ENCODE data around the gene VPS33A. TPM values are rescaled to one million over a fixed set of nuclear protein-coding genes. Genes with fewer than 3 reads are reported as not detected.

VPS33A gene
- total and polyA plus RNA-seq, 2 of the 13 experiments (the other 11 are each of a cell fraction or from before 2014, with no cell fraction given), result 11.0 to 43.6 TPM

DNA sequence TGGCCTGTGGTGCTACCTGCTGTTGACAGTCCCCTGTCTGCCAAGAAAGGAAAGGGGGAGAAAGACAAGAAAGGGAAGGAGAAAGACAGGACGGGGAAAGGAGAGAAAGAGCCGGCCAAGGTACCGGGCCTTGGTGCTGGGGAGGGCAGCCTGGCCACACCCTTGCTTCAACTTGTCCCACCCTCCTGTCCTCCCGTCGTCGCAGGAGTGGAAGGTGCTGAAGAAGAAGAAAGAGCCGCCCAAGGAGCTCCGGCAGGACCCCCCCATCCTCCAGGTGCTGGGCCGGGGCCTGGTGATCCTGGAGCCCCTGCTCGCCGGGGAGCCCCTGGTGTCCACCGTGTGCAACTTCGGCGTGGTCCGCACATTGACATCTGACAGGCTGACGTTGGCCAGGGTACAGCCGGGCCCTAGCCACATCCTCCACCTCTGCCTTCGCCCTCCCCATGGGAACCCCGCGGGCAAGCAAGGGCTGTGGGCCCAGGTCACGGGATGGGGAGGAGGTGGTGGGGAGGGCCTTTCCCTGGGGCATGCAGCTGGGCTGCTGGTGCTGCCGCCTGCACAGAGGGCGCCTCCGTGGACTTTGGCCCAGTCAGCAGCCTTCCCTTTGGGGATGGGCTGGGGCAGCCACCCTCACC, 65.6 kb downstream of the VPS33A start (continued):
- TF ChIP-seq, protein P1, sequence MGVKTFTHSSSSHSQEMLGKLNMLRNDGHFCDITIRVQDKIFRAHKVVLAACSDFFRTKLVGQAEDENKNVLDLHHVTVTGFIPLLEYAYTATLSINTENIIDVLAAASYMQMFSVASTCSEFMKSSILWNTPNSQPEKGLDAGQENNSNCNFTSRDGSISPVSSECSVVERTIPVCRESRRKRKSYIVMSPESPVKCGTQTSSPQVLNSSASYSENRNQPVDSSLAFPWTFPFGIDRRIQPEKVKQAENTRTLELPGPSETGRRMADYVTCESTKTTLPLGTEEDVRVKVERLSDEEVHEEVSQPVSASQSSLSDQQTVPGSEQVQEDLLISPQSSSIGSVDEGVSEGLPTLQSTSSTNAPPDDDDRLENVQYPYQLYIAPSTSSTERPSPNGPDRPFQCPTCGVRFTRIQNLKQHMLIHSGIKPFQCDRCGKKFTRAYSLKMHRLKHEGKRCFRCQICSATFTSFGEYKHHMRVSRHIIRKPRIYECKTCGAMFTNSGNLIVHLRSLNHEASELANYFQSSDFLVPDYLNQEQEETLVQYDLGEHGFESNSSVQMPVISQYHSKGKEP (CRISPR knock-in tag; IDR thresholded peaks at IDR 0.05), result no peak
- TF ChIP-seq SCMH1 (CRISPR knock-in tag; IDR thresholded peaks at IDR 0.05; ENCODE audit: borderline replicate concordance) (no peak), YEATS2 (CRISPR knock-in tag; IDR thresholded peaks at IDR 0.05; ENCODE audit: borderline replicate concordance) (no peak), FOXA3 (CRISPR knock-in tag; IDR thresholded peaks at IDR 0.05) (no peak), IKZF1 (IDR thresholded peaks at IDR 0.05) (no peak), ZNF335 (CRISPR knock-in tag; IDR thresholded peaks at IDR 0.05) (no peak), HOXD1 (CRISPR knock-in tag; IDR thresholded peaks at IDR 0.05) (no peak)
- TF ChIP-seq, protein P2, sequence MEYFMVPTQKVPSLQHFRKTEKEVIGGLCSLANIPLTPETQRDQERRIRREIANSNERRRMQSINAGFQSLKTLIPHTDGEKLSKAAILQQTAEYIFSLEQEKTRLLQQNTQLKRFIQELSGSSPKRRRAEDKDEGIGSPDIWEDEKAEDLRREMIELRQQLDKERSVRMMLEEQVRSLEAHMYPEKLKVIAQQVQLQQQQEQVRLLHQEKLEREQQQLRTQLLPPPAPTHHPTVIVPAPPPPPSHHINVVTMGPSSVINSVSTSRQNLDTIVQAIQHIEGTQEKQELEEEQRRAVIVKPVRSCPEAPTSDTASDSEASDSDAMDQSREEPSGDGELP (IDR thresholded peaks at IDR 0.05; ENCODE audit: borderline replicate concordance, low read depth), result 0 out of 2 replicates have a peak, but pooled peaks have one; percentile 23
- TF ChIP-seq, protein P3, sequence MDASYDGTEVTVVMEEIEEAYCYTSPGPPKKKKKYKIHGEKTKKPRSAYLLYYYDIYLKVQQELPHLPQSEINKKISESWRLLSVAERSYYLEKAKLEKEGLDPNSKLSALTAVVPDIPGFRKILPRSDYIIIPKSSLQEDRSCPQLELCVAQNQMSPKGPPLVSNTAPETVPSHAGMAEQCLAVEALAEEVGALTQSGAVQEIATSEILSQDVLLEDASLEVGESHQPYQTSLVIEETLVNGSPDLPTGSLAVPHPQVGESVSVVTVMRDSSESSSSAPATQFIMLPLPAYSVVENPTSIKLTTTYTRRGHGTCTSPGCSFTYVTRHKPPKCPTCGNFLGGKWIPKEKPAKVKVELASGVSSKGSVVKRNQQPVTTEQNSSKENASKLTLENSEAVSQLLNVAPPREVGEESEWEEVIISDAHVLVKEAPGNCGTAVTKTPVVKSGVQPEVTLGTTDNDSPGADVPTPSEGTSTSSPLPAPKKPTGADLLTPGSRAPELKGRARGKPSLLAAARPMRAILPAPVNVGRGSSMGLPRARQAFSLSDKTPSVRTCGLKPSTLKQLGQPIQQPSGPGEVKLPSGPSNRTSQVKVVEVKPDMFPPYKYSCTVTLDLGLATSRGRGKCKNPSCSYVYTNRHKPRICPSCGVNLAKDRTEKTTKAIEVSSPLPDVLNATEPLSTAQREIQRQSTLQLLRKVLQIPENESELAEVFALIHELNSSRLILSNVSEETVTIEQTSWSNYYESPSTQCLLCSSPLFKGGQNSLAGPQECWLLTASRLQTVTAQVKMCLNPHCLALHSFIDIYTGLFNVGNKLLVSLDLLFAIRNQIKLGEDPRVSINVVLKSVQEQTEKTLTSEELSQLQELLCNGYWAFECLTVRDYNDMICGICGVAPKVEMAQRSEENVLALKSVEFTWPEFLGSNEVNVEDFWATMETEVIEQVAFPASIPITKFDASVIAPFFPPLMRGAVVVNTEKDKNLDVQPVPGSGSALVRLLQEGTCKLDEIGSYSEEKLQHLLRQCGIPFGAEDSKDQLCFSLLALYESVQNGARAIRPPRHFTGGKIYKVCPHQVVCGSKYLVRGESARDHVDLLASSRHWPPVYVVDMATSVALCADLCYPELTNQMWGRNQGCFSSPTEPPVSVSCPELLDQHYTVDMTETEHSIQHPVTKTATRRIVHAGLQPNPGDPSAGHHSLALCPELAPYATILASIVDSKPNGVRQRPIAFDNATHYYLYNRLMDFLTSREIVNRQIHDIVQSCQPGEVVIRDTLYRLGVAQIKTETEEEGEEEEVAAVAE (CRISPR knock-in tag; IDR thresholded peaks at IDR 0.05; ENCODE audit: borderline replicate concordance), result no peak
- TF ChIP-seq, protein P4, sequence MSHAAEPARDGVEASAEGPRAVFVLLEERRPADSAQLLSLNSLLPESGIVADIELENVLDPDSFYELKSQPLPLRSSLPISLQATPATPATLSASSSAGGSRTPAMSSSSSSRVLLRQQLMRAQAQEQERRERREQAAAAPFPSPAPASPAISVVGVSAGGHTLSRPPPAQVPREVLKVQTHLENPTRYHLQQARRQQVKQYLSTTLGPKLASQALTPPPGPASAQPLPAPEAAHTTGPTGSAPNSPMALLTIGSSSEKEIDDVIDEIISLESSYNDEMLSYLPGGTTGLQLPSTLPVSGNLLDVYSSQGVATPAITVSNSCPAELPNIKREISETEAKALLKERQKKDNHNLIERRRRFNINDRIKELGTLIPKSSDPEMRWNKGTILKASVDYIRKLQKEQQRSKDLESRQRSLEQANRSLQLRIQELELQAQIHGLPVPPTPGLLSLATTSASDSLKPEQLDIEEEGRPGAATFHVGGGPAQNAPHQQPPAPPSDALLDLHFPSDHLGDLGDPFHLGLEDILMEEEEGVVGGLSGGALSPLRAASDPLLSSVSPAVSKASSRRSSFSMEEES (CRISPR knock-in tag; IDR thresholded peaks at IDR 0.05), result 0 out of 2 replicates have a peak, but pooled peaks have one; percentile 13
- TF ChIP-seq, protein P5, sequence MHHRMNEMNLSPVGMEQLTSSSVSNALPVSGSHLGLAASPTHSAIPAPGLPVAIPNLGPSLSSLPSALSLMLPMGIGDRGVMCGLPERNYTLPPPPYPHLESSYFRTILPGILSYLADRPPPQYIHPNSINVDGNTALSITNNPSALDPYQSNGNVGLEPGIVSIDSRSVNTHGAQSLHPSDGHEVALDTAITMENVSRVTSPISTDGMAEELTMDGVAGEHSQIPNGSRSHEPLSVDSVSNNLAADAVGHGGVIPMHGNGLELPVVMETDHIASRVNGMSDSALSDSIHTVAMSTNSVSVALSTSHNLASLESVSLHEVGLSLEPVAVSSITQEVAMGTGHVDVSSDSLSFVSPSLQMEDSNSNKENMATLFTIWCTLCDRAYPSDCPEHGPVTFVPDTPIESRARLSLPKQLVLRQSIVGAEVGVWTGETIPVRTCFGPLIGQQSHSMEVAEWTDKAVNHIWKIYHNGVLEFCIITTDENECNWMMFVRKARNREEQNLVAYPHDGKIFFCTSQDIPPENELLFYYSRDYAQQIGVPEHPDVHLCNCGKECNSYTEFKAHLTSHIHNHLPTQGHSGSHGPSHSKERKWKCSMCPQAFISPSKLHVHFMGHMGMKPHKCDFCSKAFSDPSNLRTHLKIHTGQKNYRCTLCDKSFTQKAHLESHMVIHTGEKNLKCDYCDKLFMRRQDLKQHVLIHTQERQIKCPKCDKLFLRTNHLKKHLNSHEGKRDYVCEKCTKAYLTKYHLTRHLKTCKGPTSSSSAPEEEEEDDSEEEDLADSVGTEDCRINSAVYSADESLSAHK (CRISPR knock-in tag; IDR thresholded peaks at IDR 0.05; ENCODE audit: borderline replicate concordance), result no peak
- TF ChIP-seq, protein P6, sequence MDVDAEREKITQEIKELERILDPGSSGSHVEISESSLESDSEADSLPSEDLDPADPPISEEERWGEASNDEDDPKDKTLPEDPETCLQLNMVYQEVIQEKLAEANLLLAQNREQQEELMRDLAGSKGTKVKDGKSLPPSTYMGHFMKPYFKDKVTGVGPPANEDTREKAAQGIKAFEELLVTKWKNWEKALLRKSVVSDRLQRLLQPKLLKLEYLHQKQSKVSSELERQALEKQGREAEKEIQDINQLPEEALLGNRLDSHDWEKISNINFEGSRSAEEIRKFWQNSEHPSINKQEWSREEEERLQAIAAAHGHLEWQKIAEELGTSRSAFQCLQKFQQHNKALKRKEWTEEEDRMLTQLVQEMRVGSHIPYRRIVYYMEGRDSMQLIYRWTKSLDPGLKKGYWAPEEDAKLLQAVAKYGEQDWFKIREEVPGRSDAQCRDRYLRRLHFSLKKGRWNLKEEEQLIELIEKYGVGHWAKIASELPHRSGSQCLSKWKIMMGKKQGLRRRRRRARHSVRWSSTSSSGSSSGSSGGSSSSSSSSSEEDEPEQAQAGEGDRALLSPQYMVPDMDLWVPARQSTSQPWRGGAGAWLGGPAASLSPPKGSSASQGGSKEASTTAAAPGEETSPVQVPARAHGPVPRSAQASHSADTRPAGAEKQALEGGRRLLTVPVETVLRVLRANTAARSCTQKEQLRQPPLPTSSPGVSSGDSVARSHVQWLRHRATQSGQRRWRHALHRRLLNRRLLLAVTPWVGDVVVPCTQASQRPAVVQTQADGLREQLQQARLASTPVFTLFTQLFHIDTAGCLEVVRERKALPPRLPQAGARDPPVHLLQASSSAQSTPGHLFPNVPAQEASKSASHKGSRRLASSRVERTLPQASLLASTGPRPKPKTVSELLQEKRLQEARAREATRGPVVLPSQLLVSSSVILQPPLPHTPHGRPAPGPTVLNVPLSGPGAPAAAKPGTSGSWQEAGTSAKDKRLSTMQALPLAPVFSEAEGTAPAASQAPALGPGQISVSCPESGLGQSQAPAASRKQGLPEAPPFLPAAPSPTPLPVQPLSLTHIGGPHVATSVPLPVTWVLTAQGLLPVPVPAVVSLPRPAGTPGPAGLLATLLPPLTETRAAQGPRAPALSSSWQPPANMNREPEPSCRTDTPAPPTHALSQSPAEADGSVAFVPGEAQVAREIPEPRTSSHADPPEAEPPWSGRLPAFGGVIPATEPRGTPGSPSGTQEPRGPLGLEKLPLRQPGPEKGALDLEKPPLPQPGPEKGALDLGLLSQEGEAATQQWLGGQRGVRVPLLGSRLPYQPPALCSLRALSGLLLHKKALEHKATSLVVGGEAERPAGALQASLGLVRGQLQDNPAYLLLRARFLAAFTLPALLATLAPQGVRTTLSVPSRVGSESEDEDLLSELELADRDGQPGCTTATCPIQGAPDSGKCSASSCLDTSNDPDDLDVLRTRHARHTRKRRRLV (CRISPR knock-in tag; IDR thresholded peaks at IDR 0.05), result no peak

Data from HepG2 (cell line).